Measurements from ENCODE around the gene TRIM38. TPM values are rescaled to one million over a fixed set of nuclear protein-coding genes. Genes with fewer than 3 reads are reported as not detected.
A peak's percentile ranks its signal among the peaks of the same experiment; 100 is the strongest.

TRIM38 gene
- total and polyA plus RNA-seq, 2 of the 13 experiments (the other 11 are each of a cell fraction or from before 2014, with no cell fraction given) = 2.5 to 3.1 TPM

DNA sequence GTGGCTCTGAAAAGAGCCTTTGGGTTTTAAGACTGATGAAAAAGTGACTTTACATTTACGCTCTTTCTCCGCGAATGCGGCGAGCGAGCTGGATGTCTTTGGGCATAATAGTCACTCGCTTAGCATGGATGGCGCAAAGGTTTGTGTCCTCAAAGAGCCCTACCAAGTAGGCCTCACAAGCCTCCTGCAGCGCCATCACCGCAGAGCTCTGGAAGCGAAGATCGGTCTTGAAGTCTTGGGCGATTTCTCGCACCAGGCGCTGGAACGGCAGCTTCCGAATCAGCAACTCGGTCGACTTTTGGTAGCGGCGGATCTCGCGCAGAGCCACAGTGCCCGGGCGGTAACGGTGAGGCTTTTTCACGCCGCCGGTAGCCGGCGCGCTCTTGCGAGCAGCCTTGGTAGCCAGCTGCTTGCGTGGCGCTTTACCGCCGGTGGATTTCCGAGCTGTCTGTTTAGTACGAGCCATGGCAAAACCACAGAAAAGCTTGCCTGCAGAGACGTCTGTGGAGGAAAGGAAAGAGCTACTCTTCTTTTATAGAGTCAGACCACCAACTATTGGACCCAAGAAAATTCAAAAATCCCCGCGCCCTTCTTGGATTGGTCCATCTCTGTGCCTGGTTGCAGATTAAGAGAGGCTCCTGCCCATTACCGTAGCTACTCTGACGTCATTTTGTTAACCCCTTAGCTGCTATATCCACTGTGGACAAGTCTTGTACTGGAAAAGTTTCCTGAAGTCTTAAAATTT, 69.2 kb downstream of the TRIM38 start (continued):
- TF ChIP-seq, protein P1, sequence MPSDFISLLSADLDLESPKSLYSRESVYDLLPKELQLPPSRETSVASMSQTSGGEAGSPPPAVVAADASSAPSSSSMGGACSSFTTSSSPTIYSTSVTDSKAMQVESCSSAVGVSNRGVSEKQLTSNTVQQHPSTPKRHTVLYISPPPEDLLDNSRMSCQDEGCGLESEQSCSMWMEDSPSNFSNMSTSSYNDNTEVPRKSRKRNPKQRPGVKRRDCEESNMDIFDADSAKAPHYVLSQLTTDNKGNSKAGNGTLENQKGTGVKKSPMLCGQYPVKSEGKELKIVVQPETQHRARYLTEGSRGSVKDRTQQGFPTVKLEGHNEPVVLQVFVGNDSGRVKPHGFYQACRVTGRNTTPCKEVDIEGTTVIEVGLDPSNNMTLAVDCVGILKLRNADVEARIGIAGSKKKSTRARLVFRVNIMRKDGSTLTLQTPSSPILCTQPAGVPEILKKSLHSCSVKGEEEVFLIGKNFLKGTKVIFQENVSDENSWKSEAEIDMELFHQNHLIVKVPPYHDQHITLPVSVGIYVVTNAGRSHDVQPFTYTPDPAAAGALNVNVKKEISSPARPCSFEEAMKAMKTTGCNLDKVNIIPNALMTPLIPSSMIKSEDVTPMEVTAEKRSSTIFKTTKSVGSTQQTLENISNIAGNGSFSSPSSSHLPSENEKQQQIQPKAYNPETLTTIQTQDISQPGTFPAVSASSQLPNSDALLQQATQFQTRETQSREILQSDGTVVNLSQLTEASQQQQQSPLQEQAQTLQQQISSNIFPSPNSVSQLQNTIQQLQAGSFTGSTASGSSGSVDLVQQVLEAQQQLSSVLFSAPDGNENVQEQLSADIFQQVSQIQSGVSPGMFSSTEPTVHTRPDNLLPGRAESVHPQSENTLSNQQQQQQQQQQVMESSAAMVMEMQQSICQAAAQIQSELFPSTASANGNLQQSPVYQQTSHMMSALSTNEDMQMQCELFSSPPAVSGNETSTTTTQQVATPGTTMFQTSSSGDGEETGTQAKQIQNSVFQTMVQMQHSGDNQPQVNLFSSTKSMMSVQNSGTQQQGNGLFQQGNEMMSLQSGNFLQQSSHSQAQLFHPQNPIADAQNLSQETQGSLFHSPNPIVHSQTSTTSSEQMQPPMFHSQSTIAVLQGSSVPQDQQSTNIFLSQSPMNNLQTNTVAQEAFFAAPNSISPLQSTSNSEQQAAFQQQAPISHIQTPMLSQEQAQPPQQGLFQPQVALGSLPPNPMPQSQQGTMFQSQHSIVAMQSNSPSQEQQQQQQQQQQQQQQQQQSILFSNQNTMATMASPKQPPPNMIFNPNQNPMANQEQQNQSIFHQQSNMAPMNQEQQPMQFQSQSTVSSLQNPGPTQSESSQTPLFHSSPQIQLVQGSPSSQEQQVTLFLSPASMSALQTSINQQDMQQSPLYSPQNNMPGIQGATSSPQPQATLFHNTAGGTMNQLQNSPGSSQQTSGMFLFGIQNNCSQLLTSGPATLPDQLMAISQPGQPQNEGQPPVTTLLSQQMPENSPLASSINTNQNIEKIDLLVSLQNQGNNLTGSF (CRISPR knock-in tag; IDR thresholded peaks at IDR 0.05) = peak; percentile 78; the same call in 1 of the 2 replicates
- TF ChIP-seq NFE2L1 (CRISPR knock-in tag; IDR thresholded peaks at IDR 0.05; ENCODE audit: borderline replicate concordance) (peak; percentile 79; the same call in 1 of the 2 replicates), MATR3 (CRISPR knock-in tag; IDR thresholded peaks at IDR 0.05) (no peak), GTF3A (CRISPR knock-in tag; conservative IDR thresholded peaks at IDR 0.05) (no peak), EP300 (IDR thresholded peaks at IDR 0.05; ENCODE audit: low read depth in 2 of 2, low read length in 2 of 2) (peak; percentile 40 to 80; a peak in 2 of 4 replicates), EP300 (CRISPR knock-in tag; IDR thresholded peaks at IDR 0.05; ENCODE audit: borderline replicate concordance) (no peak; the same call in 1 of the 2 replicates), DPF2 (CRISPR knock-in tag; IDR thresholded peaks at IDR 0.05; ENCODE audit: borderline replicate concordance, low read depth) (no peak), HNRNPH1 (optimal IDR thresholded peaks at IDR 0.05; ENCODE audit: low read depth, low read length) (no peak), PRPF4 (IDR thresholded peaks at IDR 0.05; ENCODE audit: low read depth, low read length, poor library complexity, severe bottlenecking) (no peak), MAFG (CRISPR knock-in tag; IDR thresholded peaks at IDR 0.05) (no peak), KDM4B (CRISPR knock-in tag; IDR thresholded peaks at IDR 0.05) (no peak), ZNF678 (CRISPR knock-in tag; IDR thresholded peaks at IDR 0.05) (no peak), ZSCAN25 (CRISPR knock-in tag; IDR thresholded peaks at IDR 0.05) (no peak; the same call in 1 of the 2 replicates), ZNF431 (CRISPR knock-in tag; IDR thresholded peaks at IDR 0.05; ENCODE audit: borderline replicate concordance, low read depth) (no peak; the same call in 1 of the 2 replicates), MTA1 (CRISPR knock-in tag; IDR thresholded peaks at IDR 0.05; ENCODE audit: borderline replicate concordance) (peak; percentile 62; the same call in 1 of the 2 replicates), CREM (IDR thresholded peaks at IDR 0.05) (peak; percentile 97), CREM (CRISPR knock-in tag; IDR thresholded peaks at IDR 0.05) (no peak)
- TF ChIP-seq, protein P2, sequence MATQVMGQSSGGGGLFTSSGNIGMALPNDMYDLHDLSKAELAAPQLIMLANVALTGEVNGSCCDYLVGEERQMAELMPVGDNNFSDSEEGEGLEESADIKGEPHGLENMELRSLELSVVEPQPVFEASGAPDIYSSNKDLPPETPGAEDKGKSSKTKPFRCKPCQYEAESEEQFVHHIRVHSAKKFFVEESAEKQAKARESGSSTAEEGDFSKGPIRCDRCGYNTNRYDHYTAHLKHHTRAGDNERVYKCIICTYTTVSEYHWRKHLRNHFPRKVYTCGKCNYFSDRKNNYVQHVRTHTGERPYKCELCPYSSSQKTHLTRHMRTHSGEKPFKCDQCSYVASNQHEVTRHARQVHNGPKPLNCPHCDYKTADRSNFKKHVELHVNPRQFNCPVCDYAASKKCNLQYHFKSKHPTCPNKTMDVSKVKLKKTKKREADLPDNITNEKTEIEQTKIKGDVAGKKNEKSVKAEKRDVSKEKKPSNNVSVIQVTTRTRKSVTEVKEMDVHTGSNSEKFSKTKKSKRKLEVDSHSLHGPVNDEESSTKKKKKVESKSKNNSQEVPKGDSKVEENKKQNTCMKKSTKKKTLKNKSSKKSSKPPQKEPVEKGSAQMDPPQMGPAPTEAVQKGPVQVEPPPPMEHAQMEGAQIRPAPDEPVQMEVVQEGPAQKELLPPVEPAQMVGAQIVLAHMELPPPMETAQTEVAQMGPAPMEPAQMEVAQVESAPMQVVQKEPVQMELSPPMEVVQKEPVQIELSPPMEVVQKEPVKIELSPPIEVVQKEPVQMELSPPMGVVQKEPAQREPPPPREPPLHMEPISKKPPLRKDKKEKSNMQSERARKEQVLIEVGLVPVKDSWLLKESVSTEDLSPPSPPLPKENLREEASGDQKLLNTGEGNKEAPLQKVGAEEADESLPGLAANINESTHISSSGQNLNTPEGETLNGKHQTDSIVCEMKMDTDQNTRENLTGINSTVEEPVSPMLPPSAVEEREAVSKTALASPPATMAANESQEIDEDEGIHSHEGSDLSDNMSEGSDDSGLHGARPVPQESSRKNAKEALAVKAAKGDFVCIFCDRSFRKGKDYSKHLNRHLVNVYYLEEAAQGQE (IDR thresholded peaks at IDR 0.05; ENCODE audit: borderline replicate concordance in 1 of 2, low read depth in 1 of 2, low read length in 2 of 2) = peak in 1 of 2 experiments; percentile 82; a peak in 2 of 4 replicates
- TF ChIP-seq, protein P3, sequence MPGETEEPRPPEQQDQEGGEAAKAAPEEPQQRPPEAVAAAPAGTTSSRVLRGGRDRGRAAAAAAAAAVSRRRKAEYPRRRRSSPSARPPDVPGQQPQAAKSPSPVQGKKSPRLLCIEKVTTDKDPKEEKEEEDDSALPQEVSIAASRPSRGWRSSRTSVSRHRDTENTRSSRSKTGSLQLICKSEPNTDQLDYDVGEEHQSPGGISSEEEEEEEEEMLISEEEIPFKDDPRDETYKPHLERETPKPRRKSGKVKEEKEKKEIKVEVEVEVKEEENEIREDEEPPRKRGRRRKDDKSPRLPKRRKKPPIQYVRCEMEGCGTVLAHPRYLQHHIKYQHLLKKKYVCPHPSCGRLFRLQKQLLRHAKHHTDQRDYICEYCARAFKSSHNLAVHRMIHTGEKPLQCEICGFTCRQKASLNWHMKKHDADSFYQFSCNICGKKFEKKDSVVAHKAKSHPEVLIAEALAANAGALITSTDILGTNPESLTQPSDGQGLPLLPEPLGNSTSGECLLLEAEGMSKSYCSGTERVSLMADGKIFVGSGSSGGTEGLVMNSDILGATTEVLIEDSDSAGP (CRISPR knock-in tag; IDR thresholded peaks at IDR 0.05; ENCODE audit: borderline replicate concordance) = peak; percentile 96
